DMS 273 (cell line): Measurements from ENCODE around the gene GLIS1.
A peak's percentile ranks its signal among the peaks of the same experiment; 100 is the strongest.

Experiments
- DNase-seq: peaks from one replicate; lab custom pipeline; 2025; ENCODE audit not compliant: unreplicated experiment; lab: John Stamatoyannopoulos, UW

Gene GLIS1

DNA sequence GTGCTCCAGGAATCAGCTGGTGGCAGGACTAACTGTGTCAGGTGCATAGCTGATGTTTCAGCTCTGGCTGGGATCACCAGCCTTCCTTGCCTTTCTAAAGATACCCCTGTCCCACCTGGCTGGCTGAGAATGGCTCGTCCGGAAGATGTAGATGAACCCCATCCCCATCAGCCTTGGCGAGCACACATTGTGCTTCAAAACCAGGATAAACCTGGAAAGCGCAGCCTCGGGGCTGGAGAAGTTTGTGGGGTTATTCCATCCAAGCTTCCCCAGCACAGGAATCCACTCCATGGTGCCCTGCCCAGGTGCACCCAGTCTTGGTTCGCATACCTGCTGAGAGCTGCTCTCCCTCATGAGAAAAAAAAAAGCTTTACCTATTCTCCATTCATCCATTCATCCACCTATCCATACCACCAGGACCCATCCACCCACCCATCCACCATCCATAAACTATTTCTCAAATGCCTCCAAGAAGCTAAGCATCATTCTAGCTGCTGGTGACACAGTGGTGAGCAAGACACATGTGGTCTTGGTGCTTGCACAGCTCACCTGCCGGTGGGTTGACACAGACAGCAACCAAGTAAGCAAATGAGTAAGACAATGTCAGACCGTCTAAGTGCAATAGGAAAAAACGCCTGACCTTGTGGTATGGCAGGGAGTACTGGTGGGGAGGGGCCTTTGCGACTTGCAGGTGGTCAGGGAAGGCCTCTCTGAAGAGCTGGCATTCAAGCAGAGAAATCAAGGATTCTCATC, 185.8 kb downstream of the GLIS1 start:
- no peak for DNase-seq

DNA sequence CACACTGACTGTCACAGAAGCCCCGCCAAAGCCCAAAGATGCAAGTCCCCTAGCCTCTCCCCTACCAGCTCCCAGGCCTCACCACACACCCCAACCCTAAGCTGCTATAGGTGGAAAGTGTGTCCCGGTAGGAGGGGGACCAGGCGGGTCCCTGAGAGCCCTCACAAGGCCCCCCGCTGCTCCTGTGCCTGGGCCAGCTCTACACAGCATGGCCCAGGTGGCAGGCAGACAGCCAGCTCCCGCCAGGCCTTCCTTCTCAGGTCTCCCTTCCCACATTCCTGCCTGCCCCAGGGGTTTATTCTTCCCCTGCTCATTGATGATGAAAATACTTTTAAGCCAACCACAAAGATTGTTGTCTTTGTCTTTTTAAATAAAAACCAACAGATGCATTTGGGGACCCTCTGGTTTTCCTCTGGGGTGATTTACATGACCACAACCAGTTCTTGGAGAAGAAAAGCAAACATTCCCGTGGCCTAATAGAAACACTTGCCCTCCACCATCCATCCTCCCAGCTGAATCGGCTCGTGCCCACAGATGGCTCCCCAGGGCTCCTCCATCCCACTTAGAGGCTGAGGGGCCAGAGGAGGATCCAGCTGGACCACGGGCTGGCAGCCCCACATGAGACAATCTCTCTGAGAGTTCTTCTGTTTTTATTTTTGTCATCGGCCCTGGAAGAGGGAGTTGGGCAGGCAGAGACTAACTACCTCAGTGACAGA, 186.7 kb downstream of the GLIS1 start:
- DNase-seq: peak; percentile 53

DNA sequence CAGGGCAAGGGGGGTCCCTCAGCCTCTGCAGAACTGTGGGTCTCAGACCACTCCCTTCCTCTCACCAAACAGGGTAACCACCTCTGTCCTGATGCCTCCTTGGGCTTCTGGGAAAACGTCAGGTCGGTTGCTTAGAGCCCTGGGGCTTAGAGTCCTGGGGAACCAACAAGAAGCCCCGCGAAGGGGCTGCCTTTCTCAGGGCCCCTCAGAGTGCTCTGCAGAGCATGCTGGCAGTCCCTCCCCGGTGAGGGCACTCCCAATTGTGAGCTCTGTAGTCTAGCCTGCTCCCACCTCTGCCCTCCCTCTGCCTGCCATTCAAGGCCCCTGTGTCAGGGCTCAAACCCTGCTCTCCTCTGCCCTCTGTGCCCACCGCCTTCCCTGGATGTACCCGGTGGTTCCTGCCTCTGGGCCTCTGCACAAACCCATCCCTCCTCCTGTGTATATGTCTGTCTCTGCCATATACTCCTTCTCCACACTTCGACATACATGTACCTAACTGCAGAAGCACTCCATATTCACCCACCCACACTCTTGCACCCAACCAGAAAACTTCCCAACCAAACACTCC, 187.5 kb downstream of the GLIS1 start:
- no peak for DNase-seq

DNA sequence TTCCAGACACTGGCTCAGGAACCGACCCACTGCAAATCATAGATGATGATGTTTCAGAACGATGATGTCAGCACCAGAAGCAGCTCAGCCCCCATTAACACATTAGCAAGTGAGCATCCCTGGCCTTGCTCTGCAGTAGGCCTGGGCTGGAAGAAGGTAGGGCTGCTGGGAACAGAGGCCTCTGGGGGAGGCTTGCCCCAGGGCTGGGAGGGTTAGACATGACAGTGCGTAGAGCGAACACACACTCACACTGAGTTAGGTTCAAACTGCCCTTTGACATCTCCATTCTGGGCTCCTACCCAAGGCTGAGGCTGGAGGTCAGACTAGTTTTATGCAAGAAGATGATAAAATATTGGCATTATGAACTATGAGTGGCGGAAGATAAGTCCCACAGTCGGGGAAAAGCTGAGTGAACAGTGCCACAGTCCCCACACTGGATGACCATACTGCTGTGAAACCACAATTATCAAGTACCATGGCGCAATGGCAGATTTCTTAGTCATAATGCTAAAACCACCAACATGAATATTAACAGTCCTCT, 188.7 kb downstream of the GLIS1 start:
- DNase-seq: no peak

DNA sequence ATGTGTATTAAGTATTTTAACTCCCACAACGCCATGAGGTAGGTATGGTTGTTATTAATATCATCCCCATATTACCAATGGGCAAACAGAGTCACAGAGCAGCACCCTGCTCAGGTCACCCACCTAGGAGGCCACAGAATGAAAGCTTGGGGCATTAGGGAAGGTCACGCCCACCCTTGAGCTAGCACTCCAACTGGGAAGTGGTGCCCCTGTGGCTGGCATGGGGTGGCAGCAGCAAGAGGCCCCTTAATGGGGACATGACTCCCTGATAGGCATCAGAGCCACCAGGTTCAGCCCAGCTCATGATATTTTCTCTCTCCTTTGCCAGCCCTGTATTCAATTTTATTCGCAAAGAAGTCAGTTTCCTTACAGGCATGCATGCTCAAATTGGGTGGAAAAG, 189.2 kb downstream of the GLIS1 start:
- no peak for DNase-seq

DNA sequence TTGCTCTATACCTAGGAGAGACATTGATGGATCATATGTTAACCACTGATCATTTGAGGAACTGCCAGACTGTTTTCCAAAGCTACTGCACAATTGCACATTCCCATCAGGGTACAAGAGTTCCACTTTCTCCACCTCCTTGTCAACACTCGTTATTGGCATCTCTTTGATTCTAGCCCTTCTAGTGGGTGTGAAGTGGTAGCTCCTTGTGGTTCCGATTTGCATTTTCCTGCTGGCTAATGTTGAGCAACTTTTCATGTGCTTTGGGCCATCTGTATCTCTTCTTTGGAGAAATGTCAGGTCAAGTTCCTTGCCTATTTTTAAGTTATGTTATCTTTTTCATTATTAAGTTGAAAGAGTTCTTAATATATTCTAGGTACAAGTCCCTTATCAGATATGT, 189.7 kb downstream of the GLIS1 start:
- DNase-seq: no peak

DNA sequence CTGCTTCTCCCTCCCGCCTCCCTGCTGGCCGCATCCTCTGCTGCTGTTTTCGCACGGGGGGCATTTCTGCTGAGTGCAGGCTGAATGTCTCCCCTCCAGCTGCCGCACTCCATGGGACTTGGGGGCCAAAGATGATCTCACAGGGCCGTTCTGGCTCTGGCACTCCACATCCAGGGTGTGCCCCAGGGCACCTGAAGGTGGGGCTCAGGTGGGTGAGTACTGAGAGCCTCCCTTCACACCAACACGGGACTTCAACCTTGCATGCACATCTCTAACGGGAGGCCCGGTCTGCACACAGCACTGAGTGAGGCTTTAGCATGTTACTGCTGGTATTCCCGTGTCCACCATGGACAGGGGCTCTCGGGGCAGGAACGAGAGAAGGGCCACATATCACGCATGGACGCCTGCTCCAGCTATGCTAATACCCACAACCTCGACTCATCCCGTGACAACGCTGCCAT, 190.9 kb downstream of the GLIS1 start:
- DNase-seq: no peak

DNA sequence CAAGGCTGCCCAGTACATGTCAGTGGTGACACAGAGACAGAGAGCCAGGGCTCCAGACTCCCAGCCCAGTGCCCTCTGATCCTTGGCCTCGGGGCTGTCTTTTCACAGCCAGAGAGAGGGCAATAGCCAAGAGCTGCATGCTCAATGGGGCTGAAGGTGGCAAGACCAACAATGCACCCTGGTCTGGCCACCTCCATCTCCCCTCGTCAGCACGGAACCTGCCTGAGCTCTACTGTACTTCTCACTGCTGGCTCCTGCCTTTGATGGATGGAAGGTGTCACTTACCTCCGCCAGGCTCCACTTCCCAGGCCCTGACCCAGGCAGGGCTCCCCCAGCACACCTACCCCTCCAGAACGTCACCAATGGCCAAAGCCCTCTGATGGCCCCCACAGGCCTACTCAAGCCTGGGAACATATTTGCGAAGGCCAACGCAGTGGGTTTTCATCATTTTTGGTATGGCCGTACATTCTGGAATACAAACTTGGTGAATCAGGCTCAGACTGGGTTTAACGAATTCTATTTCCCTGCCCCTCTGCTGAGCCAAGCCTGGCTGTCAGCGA, 191.7 kb downstream of the GLIS1 start:
- no peak for DNase-seq

DNA sequence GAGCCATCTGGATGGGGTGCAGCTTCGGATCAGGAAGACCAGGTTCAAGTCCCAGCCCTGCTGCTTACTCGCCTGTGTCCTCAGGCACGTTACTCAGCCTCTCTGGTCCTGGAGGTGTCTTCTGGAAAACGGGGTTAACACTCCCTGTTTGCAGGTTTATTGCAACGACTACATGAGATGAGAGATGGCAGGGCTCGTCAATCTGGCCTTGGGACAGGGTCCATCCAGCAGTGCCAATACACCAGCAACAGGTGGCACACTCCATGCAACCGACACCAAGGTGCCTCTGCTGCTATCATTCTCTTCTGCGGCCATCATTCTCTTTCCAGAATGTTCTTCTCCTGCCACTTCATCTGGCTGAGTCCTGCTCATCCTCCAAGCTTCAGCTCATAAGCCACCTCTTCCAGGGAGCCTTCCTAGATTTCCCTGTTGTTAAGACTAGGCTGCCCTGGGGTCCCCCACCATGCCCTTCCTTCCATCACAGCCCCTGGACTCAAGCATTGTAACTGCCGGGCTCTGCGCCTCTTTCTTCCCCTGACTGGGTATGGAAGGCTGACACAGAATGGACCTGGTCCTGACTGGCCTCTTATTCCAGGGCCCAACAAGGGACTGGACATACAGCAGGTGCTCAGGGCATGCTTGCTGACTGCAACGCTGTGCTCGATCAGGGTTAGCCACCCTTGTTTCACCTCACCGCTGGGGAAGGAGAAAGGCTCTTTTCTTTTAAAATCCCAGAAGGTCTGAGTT, 192.4 kb downstream of the GLIS1 start:
- DNase-seq: no peak

DNA sequence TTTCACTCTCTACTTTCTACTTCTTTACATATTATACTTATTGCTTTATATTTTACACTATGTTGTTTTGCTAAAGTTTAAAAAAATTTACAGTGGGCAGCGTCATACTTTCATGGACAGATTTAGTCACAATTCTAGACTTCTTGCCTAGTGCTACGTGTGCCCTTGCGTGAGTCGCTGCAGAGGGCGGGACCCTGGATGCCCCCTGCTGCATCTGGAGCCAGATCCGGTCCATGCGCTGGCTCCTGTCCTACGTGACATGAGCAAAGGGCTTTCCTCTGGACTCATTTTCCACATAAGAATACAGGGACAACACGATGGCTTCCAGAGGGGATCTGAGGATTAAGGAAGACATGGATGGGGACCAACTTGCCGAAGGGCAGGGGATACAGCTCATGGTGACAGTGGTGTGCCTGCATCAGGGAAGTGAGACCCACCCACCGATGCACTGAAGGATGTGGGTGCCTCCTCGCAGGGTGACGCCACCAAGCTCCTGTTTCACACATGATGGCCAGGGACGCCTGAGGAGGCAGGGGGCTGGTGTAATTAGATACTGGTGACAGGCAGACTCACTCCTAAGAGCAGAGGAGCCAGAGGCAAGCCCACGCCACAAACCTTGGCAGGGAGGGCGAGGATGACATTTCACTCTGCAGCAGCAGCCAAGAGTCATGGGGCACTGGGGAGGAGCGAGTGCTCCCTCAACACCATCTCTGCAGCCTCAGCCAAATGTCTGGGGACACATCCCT, 193.1 kb downstream of the GLIS1 start:
- DNase-seq: peak; percentile 35

DNA sequence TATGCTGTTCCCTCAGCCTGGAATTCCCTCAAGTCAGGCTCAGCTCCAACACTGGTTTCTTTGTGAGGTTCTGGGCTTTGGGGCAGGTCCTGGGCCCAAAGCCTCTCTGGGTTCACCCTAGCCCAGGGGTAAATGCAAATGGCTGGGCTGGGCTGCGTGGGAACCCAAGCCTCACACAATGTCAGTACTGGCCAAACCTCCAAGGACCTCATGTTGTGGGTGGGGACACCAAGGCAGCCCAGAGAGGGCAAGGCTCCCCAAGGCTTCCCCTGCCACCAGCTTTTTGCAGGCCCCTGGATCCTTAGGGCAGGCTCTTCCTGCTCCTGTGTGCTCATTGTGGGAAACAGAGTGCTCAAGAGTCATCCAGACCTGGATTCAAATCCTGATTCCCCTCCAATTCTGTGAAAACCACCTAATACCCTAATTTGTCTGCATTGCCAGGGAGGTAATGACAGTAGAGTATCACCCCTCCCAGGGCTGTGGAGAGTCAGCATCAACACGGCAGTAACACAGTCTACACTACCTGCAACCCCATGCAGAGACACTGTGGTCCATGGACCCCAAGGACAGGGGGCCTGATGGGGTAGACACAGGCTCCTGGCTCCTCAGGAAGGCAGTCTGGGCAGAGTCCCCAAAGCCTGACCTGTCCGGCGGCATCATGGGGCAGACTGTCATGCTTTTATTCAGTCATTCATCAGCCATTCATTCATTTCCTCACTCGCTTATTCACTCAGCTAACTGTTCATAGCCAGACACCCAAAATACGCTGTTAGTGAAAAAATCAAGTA, 194.0 kb downstream of the GLIS1 start:
- no peak for DNase-seq

DNA sequence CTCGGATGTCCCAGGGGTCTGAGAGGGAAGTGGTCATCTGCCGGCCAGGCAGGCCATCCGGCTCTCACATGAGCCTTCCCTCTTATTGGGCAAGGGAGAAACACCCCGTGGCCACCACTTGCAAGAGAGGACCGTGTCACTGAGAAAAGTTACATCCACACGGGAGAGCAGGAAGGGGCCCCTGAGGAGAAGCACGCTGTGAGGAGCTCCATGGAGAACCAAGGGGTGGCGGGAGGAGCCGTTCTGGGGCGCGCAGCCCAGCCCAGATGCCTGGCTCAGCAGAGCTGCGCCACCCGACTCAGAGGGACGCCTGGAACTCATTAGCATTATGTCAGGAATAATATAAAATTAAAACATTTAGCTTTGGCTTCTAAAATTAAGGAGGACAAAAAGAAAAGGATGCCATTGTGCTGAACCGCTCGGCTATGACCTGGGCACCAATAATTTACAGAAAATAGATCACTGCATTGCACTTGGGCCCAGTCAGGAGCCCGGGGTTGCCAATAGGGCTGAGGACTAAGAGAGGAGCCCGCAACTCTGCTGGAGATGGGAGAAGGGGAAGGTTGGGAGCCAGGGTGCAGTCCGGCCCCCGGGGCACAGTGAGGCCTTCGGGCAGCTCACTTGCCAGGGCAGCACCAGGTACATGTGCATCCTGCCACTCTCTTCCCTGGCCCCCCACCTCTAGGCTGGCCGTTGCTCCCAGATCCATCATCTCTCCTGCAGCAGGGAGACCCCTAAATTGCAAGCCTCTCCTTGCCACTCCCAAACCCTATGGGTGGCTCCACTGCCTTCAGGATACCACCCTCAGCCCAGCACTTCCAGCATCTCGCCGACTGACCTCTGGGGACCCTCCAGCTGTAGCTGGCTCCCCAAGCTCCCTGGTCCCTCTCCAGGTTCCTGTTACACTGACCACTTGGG, 194.9 kb downstream of the GLIS1 start:
- DNase-seq: no peak

DNA sequence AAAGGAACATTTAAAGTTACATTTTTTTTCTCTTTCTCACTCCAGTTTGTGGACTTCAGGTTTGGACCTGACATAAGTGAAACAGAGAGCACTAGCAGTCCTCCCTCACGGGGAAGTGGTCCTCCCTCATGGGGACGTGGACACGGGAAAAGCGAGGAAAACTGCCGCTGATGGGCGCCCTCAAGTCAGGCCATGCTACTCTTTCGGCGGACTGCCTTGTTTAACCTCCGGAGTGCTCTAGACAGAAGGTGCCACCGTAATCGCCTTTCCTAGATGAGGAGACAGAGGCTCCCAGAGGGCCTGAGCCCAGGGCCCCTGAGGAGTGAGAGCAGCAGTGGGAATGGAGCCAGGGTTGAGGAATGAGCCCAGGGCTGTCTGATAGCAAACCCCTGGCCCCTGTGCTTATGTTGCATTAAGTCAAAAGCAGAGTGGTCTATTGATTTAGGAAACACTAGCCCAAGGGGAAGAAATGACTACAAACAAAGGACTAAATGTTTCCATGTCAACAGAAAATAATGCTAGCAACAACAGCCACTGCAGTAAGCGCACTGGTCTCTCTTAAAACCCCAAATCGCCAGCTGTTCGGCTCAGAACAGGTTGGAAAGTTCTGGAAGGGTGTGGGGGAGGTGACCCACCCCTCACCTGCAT, 195.7 kb downstream of the GLIS1 start:
- peak; percentile 37 for DNase-seq

DNA sequence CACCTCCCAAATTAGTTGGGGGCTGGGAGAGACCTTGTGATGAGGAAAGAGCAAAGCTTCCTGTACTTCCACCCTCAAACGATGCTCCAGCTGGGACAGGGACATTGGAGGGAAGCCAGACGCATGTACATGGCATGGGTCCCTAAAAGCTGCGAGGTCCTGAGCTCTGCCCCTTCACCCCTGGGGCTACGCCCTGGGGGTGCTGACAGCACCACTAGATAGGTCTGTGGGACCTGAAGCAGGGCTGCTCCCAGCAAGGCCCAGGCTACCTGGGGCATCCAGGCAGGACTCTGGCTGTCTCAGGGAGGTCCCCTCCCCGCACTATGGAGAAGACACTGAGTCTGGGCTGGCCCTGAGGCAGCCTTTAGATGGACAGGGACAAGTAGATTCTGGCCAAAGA, 196.4 kb downstream of the GLIS1 start:
- DNase-seq: no peak

DNA sequence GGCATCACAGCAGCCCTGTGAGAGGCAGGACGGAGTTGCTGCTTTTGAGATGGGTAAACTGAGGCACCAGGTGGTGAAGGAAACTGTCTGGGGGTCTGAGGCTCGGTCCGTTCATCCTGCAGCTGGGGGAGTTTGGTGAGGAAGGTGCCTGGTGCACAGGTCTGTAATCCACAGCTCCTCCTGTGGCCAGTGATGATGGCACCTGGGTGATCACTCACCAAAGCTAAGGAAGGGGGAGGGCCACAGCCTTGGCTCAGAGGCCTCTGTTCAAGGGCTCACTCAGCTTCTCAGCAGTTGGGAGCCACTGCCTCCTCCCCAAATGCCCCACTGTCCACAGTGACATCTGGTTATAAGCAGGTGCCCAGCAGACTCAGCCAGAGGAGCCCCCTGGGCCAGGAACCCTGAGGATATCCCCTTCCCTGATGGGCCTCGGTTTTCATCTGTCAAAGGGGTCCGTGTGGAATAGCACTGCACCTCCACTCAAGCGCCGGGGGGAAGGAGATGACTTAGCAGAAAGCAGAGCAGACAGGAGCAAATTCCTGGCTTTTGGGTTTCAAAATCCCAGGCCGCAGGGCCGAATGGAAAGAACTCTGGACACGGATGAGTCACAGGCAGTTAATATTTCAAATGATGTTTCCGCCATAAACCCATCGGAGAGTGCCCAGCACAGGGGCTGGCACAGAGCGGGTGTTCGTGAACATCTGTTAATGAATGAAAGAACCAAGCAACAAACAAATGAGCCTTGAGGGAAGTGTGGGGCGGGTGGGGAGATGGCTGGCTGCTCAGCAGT, 197.0 kb downstream of the GLIS1 start:
- DNase-seq: peak; percentile 75

DNA sequence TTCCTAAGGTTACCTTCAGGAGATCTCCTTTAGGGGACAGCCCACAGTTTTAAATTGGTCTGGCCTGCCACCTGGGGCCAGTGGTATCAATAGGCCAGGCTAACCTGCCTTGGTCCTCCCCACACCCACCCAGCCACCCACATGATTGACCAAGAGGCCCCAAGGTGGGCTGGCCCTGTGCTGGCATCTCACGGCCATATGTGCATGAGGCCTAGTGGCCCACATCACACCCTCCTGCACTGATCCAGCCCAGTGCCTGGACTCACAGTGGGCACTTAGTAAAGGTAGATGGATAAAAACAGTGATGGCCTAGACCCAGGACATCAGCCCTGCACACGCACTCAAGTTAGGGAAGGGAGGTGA, 197.7 kb downstream of the GLIS1 start:
- no peak for DNase-seq

DNA sequence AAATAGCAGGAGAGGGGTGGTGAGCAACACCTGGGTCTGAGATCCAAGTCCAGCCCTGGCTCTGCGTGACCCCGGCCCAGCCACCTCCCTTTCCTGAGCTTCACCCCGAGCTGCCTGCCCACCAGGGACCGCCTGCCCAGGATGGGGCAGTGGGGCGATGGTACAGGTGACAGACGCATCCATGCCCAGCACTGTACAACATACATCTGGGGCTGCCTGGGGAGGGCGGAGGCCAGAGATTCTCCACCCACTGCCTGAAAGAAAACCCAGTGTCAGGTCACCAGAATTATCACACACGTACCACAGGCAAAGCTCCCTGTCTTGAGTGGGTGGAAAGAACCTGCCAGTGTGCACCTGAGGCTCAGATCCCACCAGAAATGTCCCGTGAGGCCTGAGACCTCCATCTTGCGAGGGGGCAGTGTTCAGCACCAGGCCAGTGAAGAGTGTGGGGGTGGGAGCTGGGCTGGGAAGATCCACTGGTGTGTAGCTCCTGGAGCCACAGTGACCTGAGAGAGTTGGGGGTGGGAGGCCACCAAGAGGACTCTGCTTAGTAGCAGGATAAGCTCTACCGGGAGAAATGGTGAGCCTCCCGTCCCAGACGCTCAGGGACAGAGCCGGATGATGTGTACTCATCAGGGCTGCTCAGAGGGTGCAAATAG, 198.2 kb downstream of the GLIS1 start:
- no peak for DNase-seq
